Lung microvascular endothelial cell (primary cell): ENCODE measurements around the gene VSTM1. TPM values are rescaled to one million over a fixed set of nuclear protein-coding genes. Genes with fewer than 3 reads are reported as not detected.
"Not testable (repeated sequence)": the region's sequence is repeated elsewhere in the genome, so short reads cannot be mapped to it uniquely, and the experiment has no call there.

Experiments used
- DNase-seq, 2 donors: peaks; one replicate each; pipeline versions ENCODE4 v3.0.0 to v3.0.0-alpha.2; 2010; ENCODE audit warnings: low read depth in 2 of 2
- total RNA-seq: library from RNA; depleted of rRNA; stranded (reverse); fragments of >200 nt; gene quantifications from 2 replicates; pipeline ENCODE4 v1.2.1, GENCODE V29; 2014

The VSTM1 gene
- total RNA-seq, 1 donor from 2014 or later, result not detected

GRCh38 chr19:54074851-54075250 lies 11.2 kb upstream of the VSTM1 start:
- no peak for DNase-seq

GRCh38 chr19:54073829-54074228 lies 10.1 kb upstream of the VSTM1 start:
- no peak for DNase-seq

GRCh38 chr19:54069470-54069869 lies 5.8 kb upstream of the VSTM1 start:
- no peak for DNase-seq

- DNase-seq, result no peak
Measured at GRCh38 chr19:54062643-54063042, 1.1 kb downstream of the VSTM1 start.

- DNase-seq, result no peak
Measured at GRCh38 chr19:54047616-54048015, 16.1 kb downstream of the VSTM1 start.

GRCh38 chr19:54045771-54046170 lies 17.9 kb downstream of the VSTM1 start:
- DNase-seq, result no peak

- no peak for DNase-seq
Measured at GRCh38 chr19:54042989-54043388, 20.7 kb downstream of the VSTM1 start.

GRCh38 chr19:54041969-54042606 lies 21.6 kb downstream of the VSTM1 start:
- no peak for DNase-seq

GRCh38 chr19:54040003-54040402 lies 23.7 kb downstream of the VSTM1 start:
- no peak for DNase-seq

GRCh38 chr19:54036542-54036941 lies 27.2 kb downstream of the VSTM1 start:
- DNase-seq, result not testable (repeated sequence)

GRCh38 chr19:54035215-54036178 lies 28.2 kb downstream of the VSTM1 start:
- DNase-seq, result peak; percentile 20 to 91

GRCh38 chr19:54030895-54031586 lies 32.7 kb downstream of the VSTM1 start:
- peak; percentile 39 to 58 for DNase-seq

- peak; percentile 74 to 80 for DNase-seq
Measured at GRCh38 chr19:54029930-54030490, 33.7 kb downstream of the VSTM1 start.

GRCh38 chr19:54029301-54029700 lies 34.4 kb downstream of the VSTM1 start:
- no peak for DNase-seq

- DNase-seq, result no peak
Measured at GRCh38 chr19:54026656-54027055, 37.0 kb downstream of the VSTM1 start.

- no peak for DNase-seq
Measured at GRCh38 chr19:54024660-54025059, 39.0 kb downstream of the VSTM1 start.

- DNase-seq, result no peak
Measured at GRCh38 chr19:54023191-54023590, 40.5 kb downstream of the VSTM1 start.

GRCh38 chr19:54021932-54022331 lies 41.8 kb downstream of the VSTM1 start:
- DNase-seq, result no peak

- no peak for DNase-seq
Measured at GRCh38 chr19:54021363-54021762, 42.3 kb downstream of the VSTM1 start.

GRCh38 chr19:54017261-54017660 lies 46.4 kb downstream of the VSTM1 start:
- DNase-seq, result peak in 1 of 2 donors; percentile 33

- no peak for DNase-seq
Measured at GRCh38 chr19:54014920-54015560, 48.7 kb downstream of the VSTM1 start.
